AG10803 (cell line): ENCODE measurements around the gene AHNAK2.

ENCODE experiments used
- DNase-seq: peaks from one replicate; pipeline ENCODE4 v3.0.0; 2010; ENCODE audit warnings: low read depth
- H3K4me3 ChIP-seq: 2 replicates; pipeline ENCODE4 v1.5.1; 2011; ENCODE audit warnings: mild to moderate bottlenecking, low read length, control low read depth
- CTCF ChIP-seq: conservative IDR thresholded peaks from 2 replicates; pipeline ENCODE4 v1.5.1; 2011; ENCODE audit warnings: mild to moderate bottlenecking, low read length, control low read depth, inconsistent platforms

The AHNAK2 gene

DNA sequence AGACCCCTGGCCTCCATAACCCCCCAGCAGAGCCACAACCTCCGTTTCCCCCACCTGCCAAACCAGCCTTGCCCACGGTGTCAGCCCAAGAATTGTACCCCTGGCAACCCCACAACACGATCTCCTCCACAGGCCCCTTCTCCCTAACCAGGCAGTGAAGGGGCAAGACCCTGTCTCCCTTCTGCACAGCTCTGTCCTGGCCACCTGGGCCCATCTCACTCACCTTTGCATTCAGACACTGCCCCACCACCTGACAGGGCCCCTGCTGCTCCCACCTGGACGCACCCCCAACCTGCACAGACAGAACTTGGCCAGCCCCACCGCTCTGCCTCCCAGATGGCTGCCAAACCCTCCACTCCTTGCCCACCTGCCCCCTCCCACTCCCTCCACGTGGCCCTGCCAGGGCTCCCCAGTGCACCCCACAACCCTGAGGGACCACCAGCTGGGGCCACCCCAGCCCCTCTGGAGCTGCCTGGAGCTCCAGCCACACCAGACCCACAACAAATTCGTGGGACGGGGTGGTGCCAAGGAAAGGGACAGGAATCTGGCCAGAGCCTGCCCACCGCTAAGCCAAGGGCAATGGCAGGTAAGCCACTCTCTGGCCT lies 11.8 kb downstream of the AHNAK2 start:
- H3K4me3 ChIP-seq = no peak overlapping the region
- no peak for TF ChIP-seq CTCF
- DNase-seq = no peak

DNA sequence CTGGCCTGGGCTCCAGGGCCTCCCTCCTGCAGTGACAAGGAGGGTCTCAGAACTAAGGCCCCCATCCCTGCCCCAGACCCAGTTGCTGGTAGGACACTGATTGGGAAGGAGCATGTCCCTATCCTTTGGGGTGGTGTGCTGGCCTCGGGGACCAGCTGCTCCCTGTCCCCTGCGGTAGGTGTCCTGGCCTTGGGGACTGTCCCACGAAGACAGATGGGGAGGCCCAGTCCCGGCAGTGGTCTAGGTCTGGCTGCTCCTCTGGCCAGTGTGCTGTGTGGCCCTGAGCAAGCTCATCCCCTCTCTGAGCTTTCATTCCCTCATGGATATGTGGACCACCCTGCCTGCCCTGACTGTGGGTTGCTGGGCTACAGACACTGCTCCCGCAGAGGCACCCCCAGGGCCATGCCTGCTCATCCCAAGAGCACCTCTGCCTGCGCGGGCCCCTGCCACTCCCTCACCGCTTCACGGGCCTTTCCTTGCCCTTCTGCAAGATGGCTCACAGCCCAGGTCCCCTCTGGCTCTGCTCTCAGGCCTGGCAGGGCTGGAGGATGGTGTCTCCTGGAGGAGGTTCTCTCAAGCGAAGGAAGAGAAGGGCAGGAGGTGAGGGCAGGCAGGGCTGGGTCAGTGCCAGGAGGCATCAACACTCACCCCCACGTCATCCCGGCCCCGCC lies 12.5 kb downstream of the AHNAK2 start:
- no peak for DNase-seq
- no peak overlapping the region for H3K4me3 ChIP-seq
- no peak for TF ChIP-seq CTCF

DNA sequence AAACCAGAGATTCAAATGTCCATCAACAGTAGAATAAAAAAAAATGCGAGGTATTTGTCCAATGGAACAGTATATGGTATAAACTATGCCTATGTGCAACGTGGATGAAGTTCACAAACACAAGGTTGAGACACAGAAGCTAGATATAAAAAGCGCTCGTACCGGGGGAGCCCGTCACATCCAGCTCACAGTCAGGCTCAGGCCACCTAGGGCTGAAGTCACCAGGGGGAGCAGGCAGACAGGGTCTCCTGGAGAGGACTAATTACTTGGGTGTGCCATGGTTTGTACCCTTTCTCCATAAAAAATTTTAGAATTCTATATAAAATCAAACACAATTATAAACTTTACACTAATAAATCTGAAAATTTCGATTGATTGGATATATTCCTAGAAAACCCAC lies 13.6 kb downstream of the AHNAK2 start:
- TF ChIP-seq CTCF = no peak
- no peak for DNase-seq
- H3K4me3 ChIP-seq = no peak overlapping the region

DNA sequence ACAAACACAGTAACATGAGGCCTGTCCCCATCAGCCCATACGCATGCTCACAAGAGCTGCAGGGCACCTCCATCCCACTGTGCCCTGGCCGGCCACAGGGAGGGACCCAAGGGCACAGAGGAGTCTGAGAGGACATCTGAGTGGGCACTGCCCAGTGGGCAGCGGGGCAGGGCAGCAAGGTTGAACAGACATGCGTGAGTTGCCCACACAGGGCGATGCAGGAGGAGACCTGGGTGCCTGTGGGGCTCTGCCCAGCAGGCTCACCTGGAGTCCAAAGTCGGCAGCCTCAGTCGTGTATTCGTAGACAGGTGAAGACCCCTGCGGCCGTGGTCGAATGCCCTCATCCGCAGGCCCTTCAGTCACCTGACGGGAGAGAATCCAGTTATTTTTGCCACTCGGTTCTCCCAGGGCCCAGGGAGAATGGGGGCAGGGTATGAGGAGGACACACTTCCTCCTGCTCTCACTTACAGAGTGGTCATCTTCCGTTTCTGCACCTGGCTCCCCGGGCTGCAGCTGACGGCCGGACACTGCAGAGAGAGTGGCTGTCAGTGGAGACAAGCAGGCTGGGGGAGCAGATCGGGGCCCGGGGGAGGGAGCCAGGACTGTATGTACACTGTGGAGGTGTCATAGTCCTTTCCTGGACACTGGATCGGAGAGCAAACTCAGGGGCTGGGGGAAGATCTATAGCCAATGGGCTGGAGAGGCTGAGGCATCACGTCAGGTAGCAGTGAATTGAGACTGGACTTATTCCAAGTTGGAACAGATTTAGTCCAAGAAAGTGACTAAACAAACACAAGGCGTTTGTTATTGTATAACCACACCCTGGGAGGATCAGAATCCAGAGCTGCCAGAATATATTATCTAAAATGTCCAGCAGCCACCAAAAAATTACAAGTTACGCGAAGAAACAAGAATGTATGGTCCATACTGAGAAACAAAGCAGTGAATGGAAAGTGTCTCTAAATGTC lies 20.7 kb downstream of the AHNAK2 start:
- no peak overlapping the region for H3K4me3 ChIP-seq
- DNase-seq = no peak
- no peak for TF ChIP-seq CTCF

DNA sequence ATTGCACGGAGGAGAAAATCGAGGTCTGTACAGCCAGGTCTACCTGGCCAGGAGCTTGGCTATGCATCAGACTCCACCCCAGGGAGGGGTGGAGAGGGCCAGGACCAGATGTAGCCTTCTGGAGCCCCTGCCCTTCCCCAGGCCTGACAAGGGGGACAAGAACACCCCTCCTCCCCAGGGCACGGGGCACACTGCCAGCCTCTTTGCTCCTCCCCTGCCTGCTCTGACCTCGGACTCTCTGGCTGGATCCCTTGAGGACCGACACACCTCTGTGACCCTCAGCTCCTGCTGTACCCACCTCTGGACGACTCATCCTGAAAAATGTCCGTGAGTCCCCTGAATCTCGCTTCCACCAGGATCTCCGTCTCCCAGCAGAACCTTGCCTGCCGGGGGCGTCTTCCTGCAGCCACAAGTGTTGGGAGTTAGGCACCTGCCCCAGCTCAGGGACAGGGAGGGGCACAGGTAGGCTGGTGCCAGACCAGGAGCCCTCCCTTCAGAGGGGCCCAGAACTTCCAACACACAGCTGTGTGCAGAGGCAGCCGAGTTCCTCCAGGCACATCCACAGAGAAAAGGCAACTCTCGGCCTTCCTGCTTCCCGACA lies 21.8 kb downstream of the AHNAK2 start:
- no peak for TF ChIP-seq CTCF
- H3K4me3 ChIP-seq = no peak overlapping the region
- no peak for DNase-seq

DNA sequence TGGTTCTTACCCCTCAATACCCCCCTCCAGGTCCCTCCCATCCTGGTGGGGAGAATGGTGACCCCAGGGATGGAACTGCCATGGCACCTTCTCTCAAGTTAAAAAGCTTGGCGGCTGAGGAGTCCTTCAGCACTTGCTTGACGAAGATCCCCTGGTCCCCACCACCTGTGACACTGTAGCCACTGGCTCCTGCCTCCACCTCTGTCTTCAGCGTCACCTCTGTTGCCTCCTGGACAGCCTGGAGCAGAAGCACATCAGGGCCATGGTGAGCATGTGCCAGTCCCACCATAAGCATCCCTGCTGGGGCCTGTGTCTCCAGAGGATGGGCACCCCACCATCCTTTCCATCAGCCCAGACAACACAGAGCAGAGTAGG lies 22.8 kb downstream of the AHNAK2 start:
- DNase-seq = no peak
- TF ChIP-seq CTCF = no peak
- no peak overlapping the region for H3K4me3 ChIP-seq
